ENCODE data around the gene ARHGAP32.
"Not testable (repeated sequence)": the region's sequence is repeated elsewhere in the genome, so short reads cannot be mapped to it uniquely, and the experiment has no call there.

Gene ARHGAP32

DNA sequence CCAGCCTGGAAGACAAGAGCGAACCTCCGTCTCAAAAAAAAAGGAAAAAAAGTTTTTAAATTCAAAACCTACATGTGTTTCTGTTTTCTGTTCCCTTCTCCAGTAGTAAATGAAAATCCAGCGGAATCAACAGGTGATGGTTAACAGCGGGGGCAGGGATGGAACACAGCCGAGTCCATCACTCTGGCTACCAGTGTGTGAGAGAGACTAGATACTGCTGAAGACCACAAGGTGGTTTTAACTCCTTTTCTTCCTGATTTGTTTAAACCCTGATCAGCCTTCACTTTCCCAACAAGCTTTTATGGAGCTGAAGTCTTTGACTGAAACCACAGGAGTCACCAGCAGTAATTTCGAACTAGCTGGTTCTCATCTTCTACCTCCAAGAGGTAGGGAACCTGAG, 3.6 kb upstream of the ARHGAP32 start:
- DNase-seq: no peak

DNA sequence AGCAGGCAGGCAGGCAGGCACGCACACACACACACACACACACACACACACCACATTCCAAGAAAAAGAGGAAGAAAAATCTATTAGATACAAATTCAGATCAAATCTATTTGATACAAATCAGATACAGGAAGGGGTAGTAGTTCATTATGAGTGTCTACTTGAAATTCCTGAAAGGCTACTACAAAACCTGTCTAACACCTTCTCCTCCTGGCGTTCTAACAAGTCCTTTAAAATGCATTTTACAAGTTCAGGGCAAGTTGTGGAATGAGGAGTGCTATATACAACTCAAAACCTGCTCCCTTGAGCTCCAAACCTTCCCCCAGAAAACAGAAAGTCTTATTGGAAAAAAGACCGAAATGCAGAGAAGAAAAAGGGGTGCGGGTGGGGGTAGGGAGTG, 476 bp downstream of the ARHGAP32 start:
- no peak for DNase-seq

DNA sequence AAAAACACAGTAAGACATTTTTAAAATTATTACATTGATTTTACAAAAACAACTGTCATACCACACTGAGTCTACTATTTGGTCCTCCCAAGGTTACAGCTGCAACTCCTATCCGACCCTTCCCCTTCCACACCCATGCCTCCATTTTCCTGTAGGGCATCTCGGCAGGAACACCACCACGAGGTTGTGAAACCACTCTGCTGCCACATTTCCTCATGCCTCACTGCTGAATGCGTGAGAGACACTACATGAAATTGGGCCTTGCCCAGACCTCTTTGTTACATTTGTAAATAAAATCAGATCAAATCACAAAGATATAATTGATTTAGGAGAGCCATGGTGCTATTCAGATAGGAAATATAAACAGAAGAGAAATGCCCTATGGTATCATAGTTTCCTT, 2.0 kb downstream of the ARHGAP32 start:
- DNase-seq: no peak

DNA sequence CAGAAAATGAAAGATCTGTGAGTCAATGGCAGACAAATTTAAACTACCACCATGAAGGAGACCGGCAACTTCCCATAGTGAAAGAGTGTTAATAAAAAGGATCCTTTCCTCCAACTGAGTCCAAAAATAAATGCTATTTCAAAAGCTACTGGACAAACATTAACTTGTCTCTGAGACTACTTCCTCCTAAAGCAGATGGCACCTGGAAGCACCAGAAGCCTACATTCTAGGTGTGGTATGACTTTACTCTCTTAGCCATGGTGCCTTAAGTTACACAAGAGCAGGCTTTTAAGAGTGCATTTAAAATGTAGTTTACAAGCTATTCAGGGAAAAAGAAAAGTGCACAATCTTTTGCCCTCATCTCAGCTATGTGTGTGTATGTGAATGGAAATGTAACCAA, 2.5 kb downstream of the ARHGAP32 start:
- no peak for DNase-seq

DNA sequence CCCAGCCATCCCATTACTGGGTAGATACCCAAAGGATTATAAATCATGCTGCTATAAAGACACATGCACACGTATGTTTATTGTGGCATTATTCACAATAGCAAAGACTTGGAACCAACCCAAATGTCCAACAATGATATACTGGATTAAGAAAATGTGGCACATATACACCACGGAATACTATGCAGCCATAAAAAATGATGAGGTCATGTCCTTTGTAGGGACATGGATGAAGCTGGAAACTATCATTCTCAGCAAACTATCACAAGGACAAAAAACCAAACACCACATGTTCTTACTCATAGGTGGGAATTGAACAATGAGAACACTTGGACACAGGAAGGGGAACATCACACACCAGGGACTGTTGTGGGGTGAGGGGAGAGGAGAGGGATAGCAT, 7.0 kb downstream of the ARHGAP32 start:
- not testable (repeated sequence) for DNase-seq

DNA sequence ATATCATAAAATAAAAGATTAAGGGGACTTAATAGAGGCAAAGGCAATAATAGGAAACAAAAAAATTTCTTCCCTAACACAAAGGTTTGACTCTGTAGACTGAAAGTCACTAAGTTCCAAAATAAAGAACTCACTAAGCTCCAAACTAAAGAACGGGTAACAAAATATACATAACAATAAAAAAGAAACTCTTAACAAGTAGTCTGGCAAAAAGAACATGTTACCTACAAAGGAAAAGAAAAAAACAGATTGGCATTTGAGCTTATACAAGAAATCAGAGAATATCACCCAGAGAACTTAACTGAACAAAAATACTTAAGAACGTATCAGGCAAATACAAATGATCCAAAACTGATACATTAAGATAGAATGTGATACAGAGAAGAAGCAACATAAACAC, 7.5 kb downstream of the ARHGAP32 start:
- DNase-seq: no peak

DNA sequence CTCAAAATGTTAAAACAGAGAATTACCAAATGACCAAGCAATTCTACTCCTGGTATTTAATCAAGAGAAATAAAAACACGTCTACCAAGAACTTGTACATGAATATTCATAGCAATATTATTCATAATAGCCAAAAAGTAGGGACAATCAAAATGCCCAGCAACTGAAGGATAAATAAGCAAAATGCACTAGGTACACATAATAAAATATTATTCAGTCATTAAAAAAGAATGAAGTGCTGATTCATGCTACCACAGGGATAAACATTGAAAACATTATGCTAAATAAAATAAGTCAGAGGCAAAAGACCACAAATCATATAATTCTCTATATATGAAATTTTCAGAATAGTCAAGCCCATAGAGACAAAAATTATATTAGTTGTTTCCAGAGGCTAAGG, 24.8 kb downstream of the ARHGAP32 start:
- no peak for DNase-seq

DNA sequence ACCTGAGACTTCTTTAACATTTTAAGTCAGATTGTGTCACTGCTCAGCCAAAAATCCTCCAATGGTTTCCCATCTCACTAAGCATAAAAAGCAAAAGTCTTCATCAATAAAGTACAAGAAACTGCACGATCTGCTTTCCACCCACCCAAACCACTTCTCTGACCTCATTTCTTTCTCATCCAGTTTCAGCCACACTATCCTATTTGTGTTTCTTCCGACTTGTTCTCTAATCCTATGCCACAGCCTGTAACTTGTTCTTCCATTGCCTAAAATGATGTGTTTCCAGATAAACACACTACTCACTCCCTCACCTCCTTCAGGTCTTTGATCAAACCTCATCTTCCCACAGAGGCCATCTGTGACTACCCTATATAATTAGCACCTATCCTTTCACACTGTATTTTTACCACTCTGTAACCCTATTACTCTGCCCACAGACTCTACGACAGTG, 28.4 kb downstream of the ARHGAP32 start:
- no peak for DNase-seq

DNA sequence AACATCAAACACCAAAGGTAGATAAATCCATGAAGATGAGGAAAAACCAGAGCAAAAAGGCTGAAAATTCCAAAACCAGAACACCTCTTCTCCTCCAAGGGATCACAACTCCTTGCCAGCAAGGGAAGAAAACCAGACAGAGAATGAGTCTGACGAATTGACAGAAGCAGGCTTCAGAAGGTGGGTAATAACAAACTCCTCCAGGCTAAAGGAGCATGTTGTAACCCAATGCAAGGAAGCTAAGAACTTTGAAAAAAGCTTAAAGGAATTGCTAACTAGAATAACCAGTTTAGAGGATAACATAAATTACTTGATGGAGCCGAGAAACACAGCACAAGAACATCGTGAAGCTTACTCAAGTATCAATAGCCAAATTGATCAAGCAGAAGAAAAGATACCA, 35.0 kb downstream of the ARHGAP32 start:
- DNase-seq: not testable (repeated sequence)

DNA sequence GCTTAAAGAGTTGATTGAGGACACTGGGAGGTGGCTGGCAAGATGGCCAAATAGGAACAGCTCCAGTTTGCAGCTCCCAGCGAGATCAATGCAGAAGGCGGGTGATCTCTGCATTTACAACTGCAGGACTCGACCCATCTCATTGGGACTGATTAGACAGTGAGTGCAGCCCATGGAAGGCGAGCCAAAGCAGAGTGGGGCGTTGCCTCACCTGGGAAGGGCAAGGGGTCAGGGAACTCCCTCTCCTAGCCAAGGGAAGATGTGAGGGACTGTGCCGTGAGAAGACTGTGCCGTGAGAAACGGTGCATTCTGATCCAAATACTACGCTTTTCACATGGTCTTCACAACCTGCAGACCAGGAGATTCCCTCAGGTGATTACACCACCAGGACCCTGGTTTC, 36.4 kb downstream of the ARHGAP32 start:
- no peak for DNase-seq

DNA sequence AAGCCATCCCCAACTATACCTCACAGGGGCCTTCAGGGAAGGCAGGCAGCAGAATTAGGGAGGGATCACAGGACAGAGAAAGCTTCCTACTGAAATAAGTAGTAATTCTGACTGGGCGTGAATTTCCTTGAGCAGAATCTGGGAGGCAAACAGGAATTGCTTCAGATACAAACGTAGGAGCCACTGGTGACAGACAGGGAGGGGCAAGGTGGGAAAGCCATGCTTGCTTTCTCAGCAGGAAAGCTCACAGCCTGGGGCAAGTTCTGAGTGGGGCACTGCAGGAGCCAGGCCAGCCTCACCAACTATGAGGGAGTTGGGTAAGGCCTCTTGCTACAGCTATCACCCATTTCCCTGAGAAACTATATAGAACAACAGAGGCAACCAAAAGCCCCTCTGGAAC, 43.6 kb downstream of the ARHGAP32 start:
- no peak for DNase-seq

DNA sequence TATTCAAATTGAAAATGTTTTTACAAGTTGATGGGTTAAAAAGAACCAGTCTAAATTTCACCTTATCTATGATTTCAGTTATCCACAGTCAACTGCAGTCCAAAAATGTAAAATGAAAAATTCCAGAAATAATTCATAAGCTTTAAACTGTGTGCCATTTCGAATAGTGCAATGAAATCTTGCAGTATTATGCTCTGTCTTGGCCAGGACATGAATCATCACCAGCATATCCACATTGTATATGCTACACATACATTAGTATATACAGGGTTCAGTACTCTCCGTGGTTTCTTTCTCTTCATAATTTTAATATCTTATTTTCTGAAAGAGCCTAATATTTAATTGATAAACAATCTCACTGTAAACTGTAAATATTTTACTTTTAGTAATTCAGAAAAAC, 45.9 kb downstream of the ARHGAP32 start:
- DNase-seq: no peak

DNA sequence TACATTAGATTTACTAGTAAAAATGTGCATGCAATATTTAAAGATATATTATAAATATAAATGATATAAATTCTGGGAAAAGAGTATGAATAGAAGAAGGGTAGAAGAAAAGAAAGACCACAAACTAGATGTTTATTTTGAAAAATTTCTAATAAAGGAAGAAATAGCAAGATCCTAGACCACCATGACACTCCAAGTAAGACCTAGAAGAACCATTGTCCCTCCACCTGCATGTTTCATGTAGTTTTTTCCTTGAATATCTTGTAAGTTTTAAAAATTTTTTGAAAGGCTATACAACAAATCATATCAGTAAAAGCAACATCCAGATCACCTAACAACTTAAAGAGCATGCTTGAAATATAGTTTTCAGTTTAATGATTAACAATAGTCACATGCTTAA, 46.8 kb downstream of the ARHGAP32 start:
- DNase-seq: no peak

DNA sequence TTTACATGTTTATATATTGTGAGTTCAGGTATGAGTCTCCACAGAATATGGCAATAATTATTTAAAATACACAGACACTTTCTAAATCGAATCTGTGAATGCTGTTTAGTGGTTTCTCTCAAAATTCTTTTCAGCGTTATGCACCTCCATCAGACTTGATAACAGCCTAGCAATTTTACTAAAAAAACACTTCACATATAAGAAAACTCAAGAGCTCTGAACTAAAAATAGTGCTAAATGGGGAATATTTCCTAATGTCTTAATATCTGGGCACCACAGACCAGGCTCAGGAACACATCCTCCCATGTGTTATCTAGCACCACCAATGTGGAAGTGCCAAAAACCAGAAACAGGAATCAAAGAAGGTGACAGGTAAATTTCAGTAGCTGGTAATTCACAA, 47.9 kb downstream of the ARHGAP32 start:
- DNase-seq: no peak

DNA sequence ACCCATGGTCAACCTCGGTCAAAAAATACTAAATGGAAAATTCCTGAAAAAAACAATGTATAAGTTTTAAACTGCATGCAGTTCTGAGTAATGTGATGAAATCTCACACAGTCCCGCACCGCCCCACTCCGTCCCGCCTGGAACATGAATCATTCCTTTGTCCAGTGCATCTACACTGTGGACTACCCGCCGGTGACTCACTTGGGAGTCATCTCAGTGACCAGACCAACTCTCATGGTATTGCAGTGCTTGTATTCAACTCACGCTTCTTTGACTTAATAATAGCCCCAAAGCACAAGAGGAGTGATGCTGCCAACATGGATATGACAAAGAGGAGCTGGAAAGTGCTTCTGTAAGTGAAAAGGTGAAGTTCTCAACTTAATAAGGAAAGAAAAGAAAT, 48.8 kb downstream of the ARHGAP32 start:
- DNase-seq: no peak

DNA sequence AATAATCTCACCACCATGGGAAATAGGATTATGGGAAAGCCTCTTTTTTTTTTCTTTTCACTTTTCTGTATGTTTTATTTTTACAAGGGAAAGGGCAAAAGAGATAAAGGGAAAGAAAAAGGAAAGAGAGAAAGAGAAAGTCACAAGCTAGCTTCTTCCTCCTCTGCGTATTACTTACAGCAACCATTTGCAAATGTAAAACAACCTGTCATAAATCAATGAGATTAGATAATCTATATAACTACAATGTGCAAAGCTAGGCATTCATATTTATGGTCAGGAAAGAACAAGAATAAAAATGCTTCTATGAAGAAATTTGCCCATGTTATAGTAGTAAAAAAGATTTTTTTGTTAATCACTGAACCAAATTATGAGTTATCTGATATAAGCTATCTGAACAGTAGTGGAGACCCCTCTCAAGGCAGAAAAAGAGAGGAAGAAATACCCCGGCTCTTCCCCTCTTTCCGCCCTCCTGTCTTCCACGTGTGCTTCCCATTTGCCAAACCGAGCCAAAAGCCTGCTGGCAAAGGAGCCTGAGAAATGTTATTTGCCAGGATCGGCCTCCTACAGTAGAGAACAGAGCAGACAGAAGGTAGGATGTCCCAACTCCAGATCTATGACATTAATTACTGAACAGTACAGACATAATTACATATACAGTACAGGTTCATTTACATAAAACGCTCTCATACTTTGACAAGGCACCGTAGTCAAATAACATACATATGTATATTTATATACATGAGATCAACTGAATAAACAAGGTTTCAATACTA, 50.2 kb downstream of the ARHGAP32 start:
- DNase-seq: no peak

DNA sequence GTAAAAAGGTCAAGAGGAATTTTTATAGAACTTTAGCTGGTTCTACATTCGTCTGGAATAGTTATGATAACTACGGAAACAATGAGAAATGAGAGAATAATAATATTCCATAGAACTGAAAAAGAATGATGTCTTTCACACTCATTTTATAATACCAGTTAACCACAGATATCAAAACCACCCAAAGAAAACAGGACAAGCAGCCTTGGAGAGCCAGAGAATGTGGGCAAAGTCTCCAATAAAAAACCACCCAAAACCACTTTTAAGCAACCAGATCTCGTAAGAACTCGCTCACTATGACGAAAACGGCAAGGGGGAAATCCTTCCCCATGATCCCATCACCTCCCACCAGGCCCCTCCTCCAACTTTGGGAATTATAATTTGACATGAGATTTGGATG, 60.8 kb downstream of the ARHGAP32 start:
- no peak for DNase-seq

DNA sequence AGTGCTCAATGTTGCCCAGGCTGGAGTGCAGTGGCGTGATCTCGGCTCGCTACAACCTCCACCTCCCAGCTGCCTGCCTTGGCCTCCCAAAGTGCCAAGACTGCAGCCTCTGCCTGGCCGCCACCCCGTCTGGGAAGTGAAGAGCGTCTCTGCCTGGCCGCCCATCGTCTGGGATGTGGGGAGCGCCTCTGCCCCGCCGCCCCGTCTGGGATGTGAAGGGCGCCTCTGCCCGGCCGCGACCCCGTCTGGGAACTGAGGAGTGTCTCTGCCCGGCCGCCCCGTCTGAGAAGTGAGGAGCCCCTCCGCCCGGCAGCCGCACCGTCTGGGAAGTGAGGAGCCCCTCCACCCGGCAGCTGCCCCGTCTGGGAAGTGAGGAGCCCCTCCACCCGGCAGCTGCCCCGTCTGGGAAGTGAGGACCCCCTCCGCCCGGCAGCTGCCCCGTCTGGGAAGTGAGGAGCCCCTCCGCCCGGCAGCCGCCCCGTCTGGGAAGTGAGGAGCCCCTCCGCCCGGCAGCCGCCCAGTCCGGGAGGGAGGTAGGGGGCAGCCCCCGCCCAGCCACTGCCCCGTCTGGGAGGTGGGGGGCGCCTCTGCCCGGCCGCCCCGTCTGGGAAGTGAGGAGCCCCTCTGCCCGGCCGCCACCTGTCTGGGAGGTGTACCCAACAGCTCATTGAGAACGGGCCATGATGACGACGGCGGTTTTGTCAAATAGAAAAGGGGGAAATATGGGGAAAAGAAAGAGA, 63.1 kb downstream of the ARHGAP32 start:
- DNase-seq: not testable (repeated sequence)

DNA sequence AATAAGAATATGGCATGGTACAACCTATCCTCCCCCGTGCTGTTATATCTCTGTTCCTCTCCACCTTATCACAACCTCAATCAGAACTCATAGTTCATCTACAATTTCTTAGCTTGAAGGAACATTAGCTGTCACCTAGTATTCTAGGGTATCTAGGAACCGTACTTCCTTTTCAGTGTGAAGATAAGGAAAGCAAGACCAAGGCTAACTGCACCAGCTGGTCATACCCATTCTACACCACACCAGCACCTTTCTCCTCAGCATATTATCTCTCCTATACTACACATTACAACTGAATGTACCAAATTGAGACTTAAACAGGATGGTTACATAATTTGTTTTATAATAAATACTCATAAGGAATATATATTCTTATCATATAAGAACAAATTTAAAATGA, 73.1 kb downstream of the ARHGAP32 start:
- no peak for DNase-seq

DNA sequence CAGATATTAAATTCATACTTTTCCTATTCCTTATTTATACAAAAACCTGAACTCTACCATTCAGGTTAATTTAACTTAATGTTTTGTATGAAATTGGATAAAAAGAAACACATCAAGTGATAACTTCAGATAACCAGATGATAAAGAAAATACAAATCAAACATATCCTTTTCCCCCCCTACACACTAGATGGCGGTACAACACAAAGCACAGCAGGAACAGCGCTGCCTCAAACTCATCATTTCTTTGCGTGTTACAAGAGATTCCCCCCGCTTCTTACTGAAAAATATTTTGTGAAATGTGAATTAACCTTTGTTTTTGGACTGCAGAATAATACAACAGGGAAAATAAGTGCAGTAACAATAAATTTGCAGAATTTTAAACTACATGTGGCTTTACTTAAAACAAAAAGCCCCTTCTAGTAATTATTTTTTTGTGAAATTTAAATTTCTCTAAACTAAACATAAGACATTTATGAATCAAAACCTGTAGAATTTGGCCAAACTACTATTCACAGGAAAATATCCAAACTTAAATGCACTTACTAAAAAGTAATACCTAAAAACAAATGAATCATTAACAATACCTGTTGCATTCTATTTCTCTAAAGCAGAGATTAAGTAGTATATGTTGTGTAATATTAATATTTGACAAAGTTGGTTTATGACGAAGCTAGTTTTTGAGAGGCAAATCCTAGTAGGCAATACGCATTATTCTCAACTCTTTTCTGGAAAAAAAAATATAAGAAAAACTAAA, 74.4 kb downstream of the ARHGAP32 start:
- peak; percentile 62 for DNase-seq

DNA sequence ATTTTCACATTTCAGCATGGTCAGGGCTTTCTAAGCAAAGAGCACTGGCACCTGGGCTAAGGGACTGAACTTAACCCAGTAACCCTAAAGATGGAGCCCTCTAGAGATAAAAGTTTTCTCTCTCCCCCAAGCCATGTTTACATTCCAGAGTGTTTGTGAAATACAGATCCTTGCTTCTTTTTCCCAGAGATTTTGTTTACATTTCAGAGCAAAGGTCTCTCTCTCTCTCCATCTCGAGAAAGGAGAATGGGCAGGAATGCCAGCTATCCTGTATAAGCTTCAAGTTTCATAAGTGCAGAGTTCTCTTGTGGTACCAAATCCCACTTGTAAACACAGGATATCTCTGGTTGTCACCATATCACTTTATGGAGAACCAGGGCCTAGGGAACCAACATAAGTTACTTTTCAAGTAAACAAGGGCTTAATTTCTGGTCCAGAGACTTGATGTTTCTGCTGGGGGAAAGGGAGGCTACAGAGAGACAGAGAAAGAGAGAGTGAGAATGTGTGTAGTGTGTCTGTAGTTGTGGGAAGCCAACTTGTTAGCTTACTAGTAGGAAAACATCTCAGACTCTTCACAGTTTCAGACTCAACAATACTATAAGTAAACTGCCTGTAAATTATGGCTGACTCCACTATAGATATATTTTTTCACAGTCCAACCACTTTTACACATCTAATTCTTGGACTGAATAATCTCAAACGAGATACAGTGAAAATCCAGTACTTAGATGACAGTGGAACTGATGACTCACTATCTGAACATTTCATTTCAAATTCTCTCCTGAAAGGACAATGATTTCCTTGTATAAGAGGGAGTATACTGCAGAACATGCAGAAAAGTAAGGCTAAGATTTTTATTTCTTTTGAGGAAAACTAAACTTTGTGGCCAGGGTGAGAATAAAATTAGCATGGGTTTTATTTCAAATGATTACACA, 76.2 kb downstream of the ARHGAP32 start:
- DNase-seq: no peak

DNA sequence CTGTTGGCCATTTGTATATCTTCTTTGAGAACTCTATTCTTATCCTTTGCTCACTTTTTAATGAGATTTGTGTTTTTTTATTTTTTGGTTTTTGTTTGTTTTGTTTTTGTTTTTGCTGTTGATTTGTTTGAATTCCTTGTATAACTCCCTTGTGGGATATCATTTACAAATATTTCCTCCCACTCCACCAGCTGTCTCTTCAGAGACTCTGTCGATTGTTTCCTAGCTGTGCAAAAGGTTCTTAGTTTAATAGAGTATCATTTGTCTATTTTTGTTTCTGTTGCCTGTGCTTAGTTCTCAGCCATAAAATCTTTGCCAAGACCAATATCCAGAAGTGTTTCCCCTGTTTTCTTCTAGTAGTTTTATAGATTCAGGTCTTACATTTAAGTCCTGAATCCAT, 82.4 kb downstream of the ARHGAP32 start:
- DNase-seq: no peak

DNA sequence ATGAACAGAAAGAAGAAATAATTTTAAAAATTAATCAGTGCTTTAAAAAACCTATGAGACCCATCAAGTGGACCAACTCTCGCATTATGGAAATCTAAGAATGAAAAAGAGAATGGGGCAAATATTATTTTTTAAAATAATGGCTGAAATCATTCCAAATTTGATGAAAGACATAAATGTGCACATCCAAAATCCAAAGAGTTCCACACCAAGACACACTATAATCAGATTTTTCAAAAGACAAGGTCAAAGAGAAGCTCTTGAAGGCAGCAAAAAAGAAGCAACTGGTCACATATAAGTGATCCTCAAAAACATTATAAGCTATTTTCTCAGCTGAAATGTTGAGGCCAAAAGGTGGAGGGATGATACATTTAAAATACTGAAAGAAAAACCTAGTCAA, 85.3 kb downstream of the ARHGAP32 start:
- DNase-seq: no peak
